ENCODE results near the gene GRAP2.
"Not testable (repeated sequence)": the region's sequence is repeated elsewhere in the genome, so short reads cannot be mapped to it uniquely, and the experiment has no call there.

The GRAP2 gene

DNA sequence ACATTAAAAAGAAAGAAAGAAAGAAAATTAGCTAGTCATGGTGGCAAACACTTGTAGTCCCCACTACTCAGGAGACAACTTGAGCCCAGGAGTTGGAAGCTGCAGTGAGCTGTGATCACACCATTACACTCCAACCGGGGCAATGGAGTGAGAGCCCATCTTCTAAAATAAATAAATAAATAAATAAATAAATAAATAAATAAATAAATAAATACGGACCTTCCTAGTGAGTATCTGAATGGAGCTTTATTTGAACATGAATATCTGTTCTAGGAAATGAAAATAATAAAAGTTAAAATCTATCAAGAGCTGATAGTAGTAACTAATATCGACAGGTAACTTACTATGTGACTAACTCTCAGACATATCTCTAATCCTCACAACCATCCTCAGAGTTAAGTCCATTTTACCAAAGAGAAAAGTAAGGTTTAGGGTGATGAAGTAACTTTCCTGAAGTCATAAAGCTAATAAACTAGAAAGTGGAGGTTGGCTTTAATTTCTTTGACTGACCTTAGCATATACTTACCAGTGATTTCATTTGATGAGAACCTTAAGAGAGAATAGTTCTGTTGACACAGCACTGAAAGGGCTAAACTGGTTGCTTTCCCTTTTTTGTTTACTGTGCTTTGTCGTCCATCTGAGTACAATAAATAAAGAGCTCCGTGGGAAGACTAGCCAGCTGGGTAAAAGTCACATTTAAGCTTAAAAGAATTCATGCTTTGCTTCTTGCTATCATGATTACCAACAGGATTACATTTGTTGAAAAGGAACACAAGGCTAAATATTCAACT, 29.7 kb upstream of the GRAP2 start:
- TF ChIP-seq, protein P1, sequence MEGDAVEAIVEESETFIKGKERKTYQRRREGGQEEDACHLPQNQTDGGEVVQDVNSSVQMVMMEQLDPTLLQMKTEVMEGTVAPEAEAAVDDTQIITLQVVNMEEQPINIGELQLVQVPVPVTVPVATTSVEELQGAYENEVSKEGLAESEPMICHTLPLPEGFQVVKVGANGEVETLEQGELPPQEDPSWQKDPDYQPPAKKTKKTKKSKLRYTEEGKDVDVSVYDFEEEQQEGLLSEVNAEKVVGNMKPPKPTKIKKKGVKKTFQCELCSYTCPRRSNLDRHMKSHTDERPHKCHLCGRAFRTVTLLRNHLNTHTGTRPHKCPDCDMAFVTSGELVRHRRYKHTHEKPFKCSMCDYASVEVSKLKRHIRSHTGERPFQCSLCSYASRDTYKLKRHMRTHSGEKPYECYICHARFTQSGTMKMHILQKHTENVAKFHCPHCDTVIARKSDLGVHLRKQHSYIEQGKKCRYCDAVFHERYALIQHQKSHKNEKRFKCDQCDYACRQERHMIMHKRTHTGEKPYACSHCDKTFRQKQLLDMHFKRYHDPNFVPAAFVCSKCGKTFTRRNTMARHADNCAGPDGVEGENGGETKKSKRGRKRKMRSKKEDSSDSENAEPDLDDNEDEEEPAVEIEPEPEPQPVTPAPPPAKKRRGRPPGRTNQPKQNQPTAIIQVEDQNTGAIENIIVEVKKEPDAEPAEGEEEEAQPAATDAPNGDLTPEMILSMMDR (IDR thresholded peaks at IDR 0.05), result no peak
- DNase-seq (ENCODE audit: low spot score), result no peak
- no peak overlapping the region for H3K4me3 ChIP-seq
- no peak overlapping the region for H3K27ac ChIP-seq

DNA sequence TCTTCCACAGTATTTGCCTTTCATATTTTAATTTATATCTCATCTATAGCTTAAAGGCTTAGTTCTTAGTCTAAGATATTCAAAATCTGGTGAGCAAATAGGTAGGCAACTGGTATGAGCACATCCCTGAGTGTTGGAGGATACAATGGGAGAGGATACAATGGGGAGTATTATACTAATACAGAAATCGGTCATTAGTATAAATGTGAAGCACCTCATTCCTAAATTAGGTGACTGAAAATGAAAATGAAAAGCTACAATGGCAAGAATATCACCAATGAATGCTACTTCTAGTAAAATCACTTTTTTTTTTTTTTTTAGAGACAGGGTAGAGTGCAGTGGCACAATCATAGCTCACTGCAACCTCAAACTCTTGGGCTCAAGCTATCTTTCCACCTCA, 28.3 kb upstream of the GRAP2 start:
- TF ChIP-seq, protein P1 (IDR thresholded peaks at IDR 0.05), result no peak
- DNase-seq (ENCODE audit: low spot score), result no peak

DNA sequence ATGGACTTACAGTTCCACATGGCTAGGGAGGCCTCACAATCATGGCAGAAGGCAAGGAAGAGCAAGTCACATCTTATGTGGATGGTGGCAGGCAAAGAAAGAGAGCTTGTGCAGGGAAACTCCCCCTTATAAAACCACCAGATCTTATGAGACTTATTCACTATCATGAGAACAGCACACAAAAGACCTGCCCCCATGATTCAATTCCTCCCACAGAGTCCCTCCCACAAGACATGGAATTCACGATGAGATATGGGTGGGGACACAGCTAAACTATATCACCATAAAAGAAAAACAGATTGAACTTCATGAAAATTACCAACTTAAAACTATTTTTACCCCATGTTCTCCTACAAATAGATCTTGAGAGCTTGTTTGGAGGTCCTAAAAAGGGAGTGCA, 26.9 kb upstream of the GRAP2 start:
- TF ChIP-seq, protein P1 (IDR thresholded peaks at IDR 0.05), result no peak
- Histone ChIP-seq H3K27ac (no peak overlapping the region), H3K4me3 (no peak overlapping the region)
- DNase-seq (ENCODE audit: low spot score), result no peak

More for the DNA sequence above, 28.3 kb upstream of the GRAP2 start:
- Histone ChIP-seq H3K27ac (no peak overlapping the region), H3K4me3 (no peak overlapping the region)

DNA sequence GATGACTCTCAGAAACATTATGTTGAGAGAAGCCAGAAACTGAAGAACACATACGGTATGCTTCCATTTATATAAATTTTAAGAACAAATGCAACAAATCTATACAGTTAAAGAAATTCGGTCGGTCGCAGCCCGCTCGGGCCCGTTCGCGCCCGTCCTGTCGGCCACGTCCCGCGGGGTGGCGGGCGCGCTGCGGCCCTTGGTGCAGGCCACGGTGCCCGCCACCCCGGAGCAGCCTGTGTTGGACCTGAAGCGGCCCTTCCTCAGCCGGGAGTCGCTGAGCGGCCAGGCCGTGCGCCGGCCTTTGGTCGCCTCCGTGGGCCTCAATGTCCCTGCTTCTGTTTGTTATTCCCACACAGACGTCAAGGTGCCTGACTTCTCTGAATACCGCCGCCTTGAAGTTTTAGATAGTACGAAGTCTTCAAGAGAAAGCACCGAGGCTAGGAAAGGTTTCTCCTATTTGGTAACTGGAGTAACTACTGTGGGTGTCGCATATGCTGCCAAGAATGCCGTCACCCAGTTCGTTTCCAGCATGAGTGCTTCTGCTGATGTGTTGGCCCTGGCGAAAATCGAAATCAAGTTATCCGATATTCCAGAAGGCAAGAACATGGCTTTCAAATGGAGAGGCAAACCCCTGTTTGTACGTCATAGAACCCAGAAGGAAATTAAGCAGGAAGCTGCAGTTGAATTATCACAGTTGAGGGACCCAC, 25.6 kb upstream of the GRAP2 start:
- H3K4me3 ChIP-seq; DNase-seq (ENCODE audit: low spot score): not testable (repeated sequence)

DNA sequence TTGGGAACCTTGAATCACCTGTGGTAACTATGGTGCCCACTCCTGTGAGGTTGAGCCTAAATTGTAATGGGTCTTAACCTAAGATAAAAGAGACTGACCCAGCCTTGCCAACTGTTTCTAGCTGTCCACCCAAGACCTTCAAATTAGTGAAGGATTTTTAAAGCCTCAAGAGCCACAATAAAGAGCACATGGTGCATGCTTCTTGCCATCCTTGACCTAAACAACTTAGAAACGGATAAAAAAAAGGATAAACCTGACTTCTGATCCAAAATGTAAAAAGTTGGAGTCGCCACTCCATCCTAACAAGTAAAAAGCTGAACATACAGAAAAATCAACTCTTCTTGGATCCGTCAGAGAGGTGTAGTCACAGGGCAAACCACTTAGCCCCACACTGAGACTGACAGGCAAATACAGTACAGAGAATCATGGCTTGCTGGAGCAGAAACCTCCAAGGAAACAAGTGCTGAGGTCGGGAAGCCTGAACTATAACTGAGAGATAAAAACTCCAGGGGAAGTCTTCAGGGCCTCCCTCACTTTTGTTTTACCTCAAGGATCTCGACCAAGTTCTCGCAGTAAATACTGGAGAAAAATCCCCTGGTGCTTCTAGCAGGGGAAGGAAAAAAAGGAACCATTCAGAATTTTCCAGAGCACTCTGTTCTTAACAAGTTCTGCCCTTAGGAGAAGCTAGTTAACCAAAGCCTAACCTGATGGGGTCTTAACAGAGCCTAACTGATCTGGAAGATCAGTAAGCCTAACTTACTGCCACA, 23.6 kb upstream of the GRAP2 start:
- TF ChIP-seq, protein P1 (IDR thresholded peaks at IDR 0.05), result no peak
- Histone ChIP-seq H3K27ac (no peak overlapping the region), H3K4me3 (no peak overlapping the region)
- no peak for DNase-seq (ENCODE audit: low spot score)

More for the DNA sequence above, 25.6 kb upstream of the GRAP2 start:
- H3K27ac ChIP-seq, result not testable (repeated sequence)

DNA sequence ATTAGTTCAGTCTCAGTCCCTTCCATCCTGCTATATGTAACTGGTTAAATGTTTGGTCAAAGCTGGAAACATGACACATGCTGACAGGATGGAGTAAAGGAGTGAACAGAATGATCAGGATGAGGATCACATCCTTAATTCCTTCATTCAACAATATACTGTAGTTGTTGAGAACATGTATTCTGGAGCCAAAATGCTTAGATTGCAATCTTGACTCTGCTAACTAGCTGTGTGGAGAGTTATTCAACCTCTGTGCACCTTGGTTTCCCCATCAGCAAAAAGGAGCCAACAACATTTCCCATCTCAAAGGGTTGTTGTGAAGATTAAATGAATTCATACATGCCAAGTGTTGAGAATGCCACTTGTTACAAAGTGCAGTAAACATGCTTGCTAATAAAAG, 20.2 kb upstream of the GRAP2 start:
- H3K27ac ChIP-seq, result no peak overlapping the region
- no peak overlapping the region for H3K4me3 ChIP-seq
- DNase-seq (ENCODE audit: low spot score), result no peak
- TF ChIP-seq, protein P1 (IDR thresholded peaks at IDR 0.05), result no peak

DNA sequence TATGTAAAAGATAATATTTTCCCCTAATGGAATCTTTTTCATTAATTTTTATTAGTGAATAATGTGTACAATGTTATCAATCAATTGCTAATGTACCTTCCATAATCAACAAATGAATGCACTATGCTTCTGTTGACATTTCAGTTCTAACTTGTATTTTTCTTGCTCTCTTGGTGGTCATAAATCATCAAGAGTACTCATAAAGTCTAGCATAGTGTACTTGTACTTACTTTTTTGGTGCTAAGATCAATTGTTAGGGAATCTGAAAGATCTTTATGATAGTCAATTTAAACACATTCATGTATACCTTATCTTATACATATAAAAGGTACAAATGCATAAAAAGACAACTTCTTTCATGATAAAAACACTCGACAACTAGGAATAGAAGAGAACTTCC, 17.8 kb upstream of the GRAP2 start:
- no peak overlapping the region for H3K4me3 ChIP-seq
- no peak for DNase-seq (ENCODE audit: low spot score)
- TF ChIP-seq, protein P1 (IDR thresholded peaks at IDR 0.05), result no peak
- no peak overlapping the region for H3K27ac ChIP-seq

DNA sequence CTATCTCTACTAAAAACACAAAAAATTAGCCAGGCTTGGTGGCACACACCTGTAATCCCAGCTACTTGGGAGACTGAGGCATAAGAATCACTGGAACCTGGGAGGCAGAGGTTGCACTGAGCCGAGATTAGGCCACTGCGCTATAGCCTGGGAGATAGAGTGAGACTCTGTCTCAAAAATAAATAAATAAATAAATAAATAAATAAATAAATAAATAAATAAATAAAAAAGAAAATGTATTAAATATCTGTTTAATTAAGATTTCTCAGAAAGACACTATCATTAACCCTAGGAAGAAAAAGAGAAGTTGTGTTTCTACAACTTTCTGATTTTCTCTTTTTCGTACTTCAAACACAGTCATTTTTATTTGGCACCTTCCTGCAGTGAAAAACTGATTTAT, 11.0 kb upstream of the GRAP2 start:
- not testable (repeated sequence) for H3K27ac ChIP-seq; H3K4me3 ChIP-seq; DNase-seq (ENCODE audit: low spot score)
